Keratinocyte (primary cell): Measurements from ENCODE around the gene CHST8. TPM values are rescaled to one million over a fixed set of nuclear protein-coding genes. Genes with fewer than 3 reads are reported as not detected.

ENCODE experiments used
- DNase-seq: peaks from one replicate; pipeline ENCODE4 v3.0.0-alpha.2; 2011; ENCODE audit warnings: low read depth, missing footprints, low spot score
- FAIRE-seq: peaks from 2 replicates; lab custom pipeline; 2011; peaks lifted over from hg19 to GRCh38; lab: Jason Lieb, UNC
- H2AFZ ChIP-seq: 2 replicates; pipeline ENCODE4 v1.6.0; 2012; ENCODE audit warnings: low read length, control low read depth, inconsistent platforms; ENCODE audit not compliant: control insufficient read depth
- H3K27ac ChIP-seq: 2 replicates; pipeline ENCODE4 v1.5.1; 2011; ENCODE audit warnings: low read length; ENCODE audit not compliant: control insufficient read depth, insufficient read depth
- H3K27me3 ChIP-seq: 3 replicates; pipeline ENCODE4 v1.6.0; 2011; ENCODE audit warnings: low read length; ENCODE audit not compliant: control insufficient read depth, insufficient read depth; ENCODE audit errors: extremely low read depth
- H3K36me3 ChIP-seq, 2 experiments: 2 replicates in 1 of 2; 3 replicates in 1 of 2; pipeline ENCODE4 v1.5.1; 2011; ENCODE audit warnings: low read length in 2 of 2, mild to moderate bottlenecking in 1 of 2; ENCODE audit not compliant: control insufficient read depth in 2 of 2, insufficient read depth in 2 of 2; ENCODE audit errors: extremely low read depth in 1 of 2
- H3K4me1 ChIP-seq: 3 replicates; pipeline ENCODE4 v1.5.1; 2011; ENCODE audit warnings: low read length; ENCODE audit not compliant: control insufficient read depth, insufficient read depth; ENCODE audit errors: extremely low read depth
- H3K4me2 ChIP-seq: 3 replicates; pipeline ENCODE4 v1.6.0; 2011; ENCODE audit warnings: low read depth, low read length; ENCODE audit not compliant: control insufficient read depth, insufficient read depth; ENCODE audit errors: extremely low read depth
- H3K4me3 ChIP-seq, 3 experiments: fragments of 200-600 bp in 1 of 3; sonication (generic) in 1 of 3; 2 replicates in 2 of 3; 3 replicates in 1 of 3; pipeline ENCODE4 v1.5.1; 2011 to 2016; ENCODE audit warnings: low read length in 3 of 3, mild to moderate bottlenecking in 3 of 3, control low read depth in 2 of 3, inconsistent platforms in 1 of 3, low read depth in 1 of 3, mixed read lengths in 1 of 3, mixed run types in 1 of 3, moderate library complexity in 1 of 3; ENCODE audit not compliant: control insufficient read depth in 2 of 3, insufficient read depth in 2 of 3; ENCODE audit errors: extremely low read depth in 1 of 3
- H3K79me2 ChIP-seq: 2 replicates; pipeline ENCODE4 v1.6.0; 2012; ENCODE audit warnings: low read length; ENCODE audit not compliant: control insufficient read depth, insufficient read depth
- H3K9ac ChIP-seq: 3 replicates; pipeline ENCODE4 v1.6.0; 2011; ENCODE audit warnings: low read length; ENCODE audit not compliant: control insufficient read depth, insufficient read depth; ENCODE audit errors: extremely low read depth
- H3K9me1 ChIP-seq: 3 replicates; pipeline ENCODE4 v1.6.0; 2011; ENCODE audit warnings: low read length; ENCODE audit not compliant: control insufficient read depth, insufficient read depth; ENCODE audit errors: extremely low read depth
- H3K9me3 ChIP-seq: 2 replicates; pipeline ENCODE4 v1.5.1; 2012; ENCODE audit warnings: low read depth, low read length; ENCODE audit not compliant: control insufficient read depth
- H4K20me1 ChIP-seq: 3 replicates; pipeline ENCODE4 v1.6.0; 2011; ENCODE audit warnings: low read length; ENCODE audit not compliant: control insufficient read depth, insufficient read depth; ENCODE audit errors: extremely low read depth
- EZH2 ChIP-seq: IDR thresholded peaks from one replicate; pipeline ENCODE4 v1.6.1; 2012; ENCODE audit warnings: inconsistent platforms, mild to moderate bottlenecking, low read length, moderate library complexity
- dilution Hi-C: fragments of 300-500 bp; cut with MboI; formaldehyde crosslinking; loops from one replicate; pipeline ENCODE4 v1.7.0; 2020; ENCODE audit warnings: low sequenced_read_pairs; ENCODE audit not compliant: extremely low pct_ligation_motif_present
- polyA plus RNA-seq, 5 experiments: library from polyadenylated mRNA; depleted of rRNA in 3 of 5; stranded (reverse) in 3 of 5; stranded (forward) in 1 of 5; unstranded in 1 of 5; fragments of >200 nt; gene quantifications; 1 replicate in 1 of 5; 2 replicates in 3 of 5; 3 replicates in 1 of 5; pipeline versions ENCODE4 v1.2.1 to v1.2.3, GENCODE V29; 2011 to 2012; ENCODE audit warnings: missing spikeins in 2 of 5, low read depth in 1 of 5, low replicate concordance in 1 of 5
- TF ChIP-seq, protein P1 (sequence below), 3 experiments: IDR thresholded peaks in 1 of 3; conservative IDR thresholded peaks in 1 of 3; optimal IDR thresholded peaks in 1 of 3; 2 replicates in 2 of 3; 3 replicates in 1 of 3; pipeline versions ENCODE3 to v1.5.1; 2011; ENCODE audit warnings: low read length in 3 of 3, mild to moderate bottlenecking in 3 of 3, moderate library complexity in 2 of 3, control low read depth in 1 of 3, inconsistent platforms in 1 of 3; ENCODE audit not compliant: insufficient read depth in 2 of 3; ENCODE audit errors: extremely low read depth in 1 of 3

CHST8 gene
- polyA plus RNA-seq, 1 donor (not counting 4 experiments of a cell fraction or from before 2014, with no cell fraction given), result not detected

DNA sequence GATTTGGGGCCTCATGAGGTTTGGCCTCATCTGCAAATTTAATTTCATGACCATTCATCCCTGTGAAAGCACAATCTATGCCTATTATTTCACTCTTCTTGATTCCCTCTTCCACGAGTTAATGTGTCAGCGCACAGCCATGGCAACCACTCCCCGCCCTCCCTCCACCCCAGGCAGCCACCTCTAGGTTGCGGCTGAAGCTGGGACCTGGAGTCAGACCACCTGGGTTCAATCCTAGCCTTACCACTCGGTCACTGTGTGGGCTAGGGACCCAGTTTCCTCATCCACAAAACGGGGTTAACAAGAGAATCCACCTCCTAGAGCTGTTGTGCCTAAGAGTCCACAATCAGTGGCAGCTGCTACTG, 9.8 kb downstream of the CHST8 start:
- no peak overlapping the region for H2AFZ ChIP-seq
- H3K36me3 ChIP-seq, result no peaks in the 10 kb centered on the region
- DNase-seq, result no peak
- H3K9me1 ChIP-seq, result no peaks in the 10 kb centered on the region
- no peak for FAIRE-seq
- no peak overlapping the region for H3K9ac ChIP-seq
- no peaks in the 10 kb centered on the region for H3K9me3 ChIP-seq
- H4K20me1 ChIP-seq, result no peaks in the 10 kb centered on the region
- H3K4me3 ChIP-seq, result no peak overlapping the region
- H3K27me3 ChIP-seq, result no peaks in the 10 kb centered on the region
- dilution Hi-C loops, result no loop called here
- no peaks in the 10 kb centered on the region for H3K4me1 ChIP-seq
- no peaks in the 10 kb centered on the region for H3K79me2 ChIP-seq
- no peak overlapping the region for H3K4me2 ChIP-seq
- TF ChIP-seq, protein P1, sequence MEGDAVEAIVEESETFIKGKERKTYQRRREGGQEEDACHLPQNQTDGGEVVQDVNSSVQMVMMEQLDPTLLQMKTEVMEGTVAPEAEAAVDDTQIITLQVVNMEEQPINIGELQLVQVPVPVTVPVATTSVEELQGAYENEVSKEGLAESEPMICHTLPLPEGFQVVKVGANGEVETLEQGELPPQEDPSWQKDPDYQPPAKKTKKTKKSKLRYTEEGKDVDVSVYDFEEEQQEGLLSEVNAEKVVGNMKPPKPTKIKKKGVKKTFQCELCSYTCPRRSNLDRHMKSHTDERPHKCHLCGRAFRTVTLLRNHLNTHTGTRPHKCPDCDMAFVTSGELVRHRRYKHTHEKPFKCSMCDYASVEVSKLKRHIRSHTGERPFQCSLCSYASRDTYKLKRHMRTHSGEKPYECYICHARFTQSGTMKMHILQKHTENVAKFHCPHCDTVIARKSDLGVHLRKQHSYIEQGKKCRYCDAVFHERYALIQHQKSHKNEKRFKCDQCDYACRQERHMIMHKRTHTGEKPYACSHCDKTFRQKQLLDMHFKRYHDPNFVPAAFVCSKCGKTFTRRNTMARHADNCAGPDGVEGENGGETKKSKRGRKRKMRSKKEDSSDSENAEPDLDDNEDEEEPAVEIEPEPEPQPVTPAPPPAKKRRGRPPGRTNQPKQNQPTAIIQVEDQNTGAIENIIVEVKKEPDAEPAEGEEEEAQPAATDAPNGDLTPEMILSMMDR (optimal IDR thresholded peaks at IDR 0.05 in 1 of 3, IDR thresholded peaks at IDR 0.05 in 1 of 3, conservative IDR thresholded peaks at IDR 0.05 in 1 of 3; ENCODE audit: extremely low read depth in 1 of 3, insufficient read depth in 2 of 3, low read length in 3 of 3), result no peak
- TF ChIP-seq EZH2, result no peak
- no peak overlapping the region for H3K27ac ChIP-seq

DNA sequence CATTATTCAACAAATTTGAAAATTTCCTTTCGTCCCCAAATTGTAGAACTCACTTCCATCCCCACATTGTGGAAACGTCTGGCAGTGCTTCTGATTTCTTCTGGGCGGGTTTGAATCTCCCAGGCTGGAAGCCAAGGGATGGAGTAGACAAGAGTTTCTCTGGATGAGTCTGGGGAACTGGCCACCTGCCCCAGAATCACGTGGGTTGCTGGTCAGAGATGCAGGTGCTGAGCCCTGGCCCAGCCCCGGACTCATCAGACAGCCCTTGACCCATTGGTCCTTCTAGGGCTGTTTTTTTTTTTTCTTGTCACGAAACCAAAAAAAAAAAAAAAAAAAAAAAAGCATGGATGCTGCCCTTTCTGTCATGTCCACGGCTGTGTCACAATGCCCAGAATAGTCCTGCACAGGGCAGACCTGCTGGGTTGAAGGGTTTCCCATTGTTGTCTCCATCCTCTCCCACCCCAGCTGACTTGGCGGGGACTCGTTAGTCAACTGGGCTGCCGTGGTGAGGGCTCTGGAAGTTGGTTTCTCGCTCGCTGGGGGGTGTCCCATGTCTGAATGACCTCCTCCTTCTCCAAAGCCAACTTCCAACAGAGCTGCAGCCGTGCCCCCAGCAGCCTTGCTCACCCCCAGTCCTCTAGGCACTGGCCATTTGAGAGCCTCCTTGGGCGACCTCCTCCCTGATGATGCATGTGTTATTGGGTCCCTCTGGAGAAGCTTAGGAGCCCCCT, 12.8 kb downstream of the CHST8 start:
- H2AFZ ChIP-seq, result no peak overlapping the region
- H3K9me3 ChIP-seq, result no peaks in the 10 kb centered on the region
- peaks cover 6% of the 10 kb centered on the region for H3K27me3 ChIP-seq
- H3K27ac ChIP-seq, result no peak overlapping the region
- no peak for DNase-seq
- no peaks in the 10 kb centered on the region for H4K20me1 ChIP-seq
- H3K9ac ChIP-seq, result no peak overlapping the region
- H3K4me3 ChIP-seq, result no peak overlapping the region
- no peak overlapping the region for H3K4me2 ChIP-seq
- no peaks in the 10 kb centered on the region for H3K9me1 ChIP-seq
- H3K36me3 ChIP-seq, result no peaks in the 10 kb centered on the region
- H3K79me2 ChIP-seq, result no peaks in the 10 kb centered on the region
- dilution Hi-C loops, result no loop called here
- TF ChIP-seq, protein P1 (optimal IDR thresholded peaks at IDR 0.05 in 1 of 3, IDR thresholded peaks at IDR 0.05 in 1 of 3, conservative IDR thresholded peaks at IDR 0.05 in 1 of 3; ENCODE audit: extremely low read depth in 1 of 3, insufficient read depth in 2 of 3, low read length in 3 of 3), result no peak
- TF ChIP-seq EZH2, result no peak
- FAIRE-seq, result no peak
- no peaks in the 10 kb centered on the region for H3K4me1 ChIP-seq
